ENCODE data around the gene GTPBP10.

GTPBP10 gene

DNA sequence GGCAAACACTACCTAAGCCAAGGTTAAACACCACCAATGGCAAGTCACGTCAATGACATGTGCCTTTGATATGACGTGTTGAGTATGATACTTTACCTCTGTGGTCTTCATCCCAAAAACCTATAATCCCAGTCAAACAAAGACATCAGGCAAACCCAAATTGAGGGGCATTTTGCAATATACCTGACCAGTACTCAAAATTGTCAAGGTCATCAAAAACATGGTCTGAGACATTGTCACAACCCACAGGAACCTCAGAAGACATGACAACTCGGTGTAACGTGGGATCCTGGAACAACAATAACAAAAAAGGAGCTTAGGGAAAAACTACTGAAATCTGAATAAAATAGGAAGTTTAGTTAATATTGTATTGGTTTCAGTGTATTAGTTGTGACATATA lies 32.6 kb upstream of the GTPBP10 start:
- no peak for DNase-seq
- no peak overlapping the region for H2AFZ ChIP-seq (ENCODE audit: low read length)
- H3K36me3 ChIP-seq (replicated peaks; ENCODE audit: insufficient read depth, low read length), result no peaks in the 10 kb centered on the region

GRCh38 chr7:90320014-90320413 lies 26.5 kb upstream of the GTPBP10 start:
- Histone ChIP-seq H3K4me2 (ENCODE audit: low read depth, low read length) (no peak overlapping the region), H3K79me2 (ENCODE audit: low read length) (no peaks in the 10 kb centered on the region), H3K4me3 (ENCODE audit: low read length) (no peak overlapping the region), H4K20me1 (ENCODE audit: insufficient read depth, low read length) (no peaks in the 10 kb centered on the region), H3K9ac (ENCODE audit: low read length) (no peak overlapping the region), H3K4me1 (ENCODE audit: low read length) (no peaks in the 10 kb centered on the region), H3K27ac (ENCODE audit: low read length) (no peak overlapping the region), H2AFZ (ENCODE audit: low read length) (no peak overlapping the region), H3F3A (ENCODE audit: insufficient read depth, low read length) (no peaks in the 10 kb centered on the region), H3K9me2 (replicated peaks; ENCODE audit: insufficient read depth, low read length) (no peaks in the 10 kb centered on the region), H3K9me3 (replicated peaks; ENCODE audit: insufficient read depth, low read length) (no peaks in the 10 kb centered on the region), H3K27me3 (replicated peaks; ENCODE audit: insufficient read depth, low read length) (no peaks in the 10 kb centered on the region), H3K36me3 (replicated peaks; ENCODE audit: insufficient read depth, low read length) (no peaks in the 10 kb centered on the region)
- no peak for DNase-seq
- TF ChIP-seq EZH2 (optimal IDR thresholded peaks at IDR 0.05; ENCODE audit: low read depth, low read length) (no peak), EZH2phosphoT487 (IDR thresholded peaks at IDR 0.05; ENCODE audit: low read length) (no peak)
- TF ChIP-seq, protein P1, sequence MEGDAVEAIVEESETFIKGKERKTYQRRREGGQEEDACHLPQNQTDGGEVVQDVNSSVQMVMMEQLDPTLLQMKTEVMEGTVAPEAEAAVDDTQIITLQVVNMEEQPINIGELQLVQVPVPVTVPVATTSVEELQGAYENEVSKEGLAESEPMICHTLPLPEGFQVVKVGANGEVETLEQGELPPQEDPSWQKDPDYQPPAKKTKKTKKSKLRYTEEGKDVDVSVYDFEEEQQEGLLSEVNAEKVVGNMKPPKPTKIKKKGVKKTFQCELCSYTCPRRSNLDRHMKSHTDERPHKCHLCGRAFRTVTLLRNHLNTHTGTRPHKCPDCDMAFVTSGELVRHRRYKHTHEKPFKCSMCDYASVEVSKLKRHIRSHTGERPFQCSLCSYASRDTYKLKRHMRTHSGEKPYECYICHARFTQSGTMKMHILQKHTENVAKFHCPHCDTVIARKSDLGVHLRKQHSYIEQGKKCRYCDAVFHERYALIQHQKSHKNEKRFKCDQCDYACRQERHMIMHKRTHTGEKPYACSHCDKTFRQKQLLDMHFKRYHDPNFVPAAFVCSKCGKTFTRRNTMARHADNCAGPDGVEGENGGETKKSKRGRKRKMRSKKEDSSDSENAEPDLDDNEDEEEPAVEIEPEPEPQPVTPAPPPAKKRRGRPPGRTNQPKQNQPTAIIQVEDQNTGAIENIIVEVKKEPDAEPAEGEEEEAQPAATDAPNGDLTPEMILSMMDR (IDR thresholded peaks at IDR 0.05; ENCODE audit: low read length), result no peak

More for the DNA sequence above, 32.6 kb upstream of the GTPBP10 start:
- Histone ChIP-seq H3K27me3 (replicated peaks; ENCODE audit: insufficient read depth, low read length) (no peaks in the 10 kb centered on the region), H3K27ac (ENCODE audit: low read length) (no peak overlapping the region), H3K9me3 (replicated peaks; ENCODE audit: insufficient read depth, low read length) (no peaks in the 10 kb centered on the region), H3K79me2 (ENCODE audit: low read length) (no peaks in the 10 kb centered on the region), H3K4me1 (ENCODE audit: low read length) (no peaks in the 10 kb centered on the region), H3K9me2 (replicated peaks; ENCODE audit: insufficient read depth, low read length) (no peaks in the 10 kb centered on the region), H3K4me2 (ENCODE audit: low read depth, low read length) (no peak overlapping the region), H3K9ac (ENCODE audit: low read length) (no peak overlapping the region), H3K4me3 (ENCODE audit: low read length) (no peak overlapping the region), H3F3A (ENCODE audit: insufficient read depth, low read length) (no peaks in the 10 kb centered on the region), H4K20me1 (ENCODE audit: insufficient read depth, low read length) (no peaks in the 10 kb centered on the region)
- TF ChIP-seq EZH2 (optimal IDR thresholded peaks at IDR 0.05; ENCODE audit: low read depth, low read length), result no peak
- TF ChIP-seq, protein P1 (IDR thresholded peaks at IDR 0.05; ENCODE audit: low read length), result no peak
- no peak for TF ChIP-seq EZH2phosphoT487 (IDR thresholded peaks at IDR 0.05; ENCODE audit: low read length)

- no peak overlapping the region for H2AFZ ChIP-seq (ENCODE audit: low read length)
- no peaks in the 10 kb centered on the region for H3K36me3 ChIP-seq (replicated peaks; ENCODE audit: insufficient read depth, low read length)
- no peaks in the 10 kb centered on the region for H3K9me3 ChIP-seq (replicated peaks; ENCODE audit: insufficient read depth, low read length)
- no peak overlapping the region for H3K27ac ChIP-seq (ENCODE audit: low read length)
- no peak overlapping the region for H3K4me3 ChIP-seq (ENCODE audit: low read length)
- H3K79me2 ChIP-seq (ENCODE audit: low read length), result no peaks in the 10 kb centered on the region
- H3K9me2 ChIP-seq (replicated peaks; ENCODE audit: insufficient read depth, low read length), result no peaks in the 10 kb centered on the region
- H3K4me1 ChIP-seq (ENCODE audit: low read length), result no peaks in the 10 kb centered on the region
- H3K4me2 ChIP-seq (ENCODE audit: low read depth, low read length), result no peak overlapping the region
- no peak for DNase-seq
- no peaks in the 10 kb centered on the region for H3F3A ChIP-seq (ENCODE audit: insufficient read depth, low read length)
- TF ChIP-seq, protein P1 (IDR thresholded peaks at IDR 0.05; ENCODE audit: low read length), result no peak
- TF ChIP-seq EZH2phosphoT487 (IDR thresholded peaks at IDR 0.05; ENCODE audit: low read length) (no peak), EZH2 (optimal IDR thresholded peaks at IDR 0.05; ENCODE audit: low read depth, low read length) (no peak)
- H3K9ac ChIP-seq (ENCODE audit: low read length), result no peak overlapping the region
- no peaks in the 10 kb centered on the region for H3K27me3 ChIP-seq (replicated peaks; ENCODE audit: insufficient read depth, low read length)
- H4K20me1 ChIP-seq (ENCODE audit: insufficient read depth, low read length), result no peaks in the 10 kb centered on the region
Observed at GRCh38 chr7:90320418-90320800, 26.1 kb upstream of the GTPBP10 start.
